PC-9 (cell line): ENCODE data around the gene ST8SIA2.

ENCODE experiments used
- CTCF ChIP-seq: fragments of 200-600 bp; sonication (generic); conservative IDR thresholded peaks from 2 replicates; pipeline ENCODE4 v1.6.1; 2017; ENCODE audit warnings: mixed run types, antibody characterized with exemption, mild to moderate bottlenecking, moderate library complexity
- EZH2 ChIP-seq: fragments of 200-600 bp; sonication (generic); IDR thresholded peaks from 2 replicates; pipeline ENCODE4 v1.8.0; 2017; ENCODE audit warnings: antibody characterized with exemption, low read depth

- TF ChIP-seq CTCF = no peak
- TF ChIP-seq EZH2 = no peak
These were observed 1.5 kb downstream of the ST8SIA2 start for GRCh38 chr15:92395098-92395635.
